Colon (tissue), 2 donors: ENCODE data around the gene RIT1.

Experiments used
- FAIRE-seq: peaks from 2 replicates; lab custom pipeline; 2012; peaks lifted over from hg19 to GRCh38; lab: Jason Lieb, UNC
- donor health status: control.
- donor health status: control.

RIT1 gene

GRCh38 chr1:155890251-155890650, 20.9 kb downstream of the RIT1 start:
- no peak for FAIRE-seq

- no peak for FAIRE-seq
These were observed 21.6 kb downstream of the RIT1 start for GRCh38 chr1:155889566-155889965.

GRCh38 chr1:155888481-155888880, 22.7 kb downstream of the RIT1 start:
- no peak for FAIRE-seq

GRCh38 chr1:155884982-155885381, 26.2 kb downstream of the RIT1 start:
- no peak for FAIRE-seq

- no peak for FAIRE-seq
These were observed 26.9 kb downstream of the RIT1 start for GRCh38 chr1:155884031-155884960.

- FAIRE-seq = no peak
These were observed 28.4 kb downstream of the RIT1 start for GRCh38 chr1:155882766-155883165.

- FAIRE-seq = no peak
These were observed 28.9 kb downstream of the RIT1 start for GRCh38 chr1:155882235-155882634.

GRCh38 chr1:155880950-155881349, 30.2 kb downstream of the RIT1 start:
- FAIRE-seq = no peak

- FAIRE-seq = no peak
These were observed 30.9 kb downstream of the RIT1 start for GRCh38 chr1:155880251-155880650.

GRCh38 chr1:155877945-155878344, 33.2 kb downstream of the RIT1 start:
- FAIRE-seq = no peak

GRCh38 chr1:155873860-155874259, 37.3 kb downstream of the RIT1 start:
- FAIRE-seq = no peak

- FAIRE-seq = no peak
These were observed 38.6 kb downstream of the RIT1 start for GRCh38 chr1:155872527-155872926.

- FAIRE-seq = no peak
These were observed 39.8 kb downstream of the RIT1 start for GRCh38 chr1:155871390-155871789.

GRCh38 chr1:155867766-155868165, 43.4 kb downstream of the RIT1 start:
- no peak for FAIRE-seq

- no peak for FAIRE-seq
These were observed 46.8 kb downstream of the RIT1 start for GRCh38 chr1:155864393-155864792.

- no peak for FAIRE-seq
These were observed 49.3 kb downstream of the RIT1 start for GRCh38 chr1:155861896-155862295.

- FAIRE-seq = no peak
These were observed 50.1 kb downstream of the RIT1 start for GRCh38 chr1:155860970-155861510.

GRCh38 chr1:155859881-155860871, 51.0 kb downstream of the RIT1 start:
- no peak for FAIRE-seq

GRCh38 chr1:155859234-155859829, 51.8 kb downstream of the RIT1 start, which contains the start of gene SYT11:
TSS of gene SYT11 (plus strand) at chr1:155859567. CDS start at chr1:155859762, 195 bp downstream.
- FAIRE-seq = peak; percentile 61

- no peak for FAIRE-seq
These were observed 52.3 kb downstream of the RIT1 start for GRCh38 chr1:155858800-155859233.

GRCh38 chr1:155856975-155857930, 53.9 kb downstream of the RIT1 start, which contains the start of gene GON4L:
TSS of gene GON4L (minus strand) at chr1:155857214. CDS start at chr1:155853780, 3,434 bp downstream.
- FAIRE-seq = no peak
